Measurements from ENCODE around the gene GNPDA1. TPM values are rescaled to one million over a fixed set of nuclear protein-coding genes. Genes with fewer than 3 reads are reported as not detected.

GNPDA1 gene
- polyA plus RNA-seq, 3 donors = 14.6 to 47.6 (median 24.3) TPM

DNA sequence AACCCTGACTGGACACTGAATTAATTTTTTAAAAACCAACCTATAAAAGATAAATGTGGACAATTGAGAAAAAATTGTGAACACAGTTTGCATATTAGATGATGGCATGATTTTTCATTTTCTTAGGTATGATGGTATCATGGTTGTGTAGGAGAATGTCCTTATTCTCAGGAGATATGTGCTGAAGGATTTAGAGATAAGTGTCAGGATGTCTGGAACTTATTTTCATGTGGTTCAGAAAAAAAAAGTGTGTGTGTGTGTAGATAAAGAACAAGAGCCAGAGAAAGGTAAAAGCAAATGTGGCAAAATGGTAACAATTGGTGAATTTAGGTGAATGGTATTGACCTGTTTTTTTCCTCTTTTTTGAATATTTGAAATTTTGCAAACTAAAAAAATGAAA, 4.0 kb downstream of the GNPDA1 start:
- H3K9me3 ChIP-seq (replicated peaks in 1 of 2; ENCODE audit: control insufficient read depth in 1 of 2, insufficient read depth in 1 of 2, low read length in 2 of 2) = no peaks in the 10 kb centered on the region
- no peak overlapping the region for H3K27ac ChIP-seq (ENCODE audit: low read depth in 1 of 2, low read length in 2 of 2)
- Mint-ChIP-seq H3K27me3 (ENCODE audit: low read depth in 3 of 3) (no peaks in the 10 kb centered on the region), H3K4me1 (peaks cover 39% of the 10 kb centered on the region), H3K36me3 (peaks cover 51 to 52% of the 10 kb centered on the region in 2 donors), H3K9me3 (peaks cover 0 to 3% (median 0%) of the 10 kb centered on the region in 7 donors), H3K27ac (no peak overlapping the region), H3K4me3 (no peak overlapping the region)
- H3K4me1 ChIP-seq (ENCODE audit: control insufficient read depth in 1 of 2, insufficient read depth in 2 of 2, low read length in 2 of 2) = peaks cover 29 to 37% of the 10 kb centered on the region in 2 donors
- H2AFZ ChIP-seq (ENCODE audit: insufficient read depth, low read depth, low read length, poor library complexity, severe bottlenecking) = no peak overlapping the region
- H3K79me2 ChIP-seq (ENCODE audit: insufficient read depth, low read length) = no peaks in the 10 kb centered on the region
- no peak overlapping the region for H3K4me3 ChIP-seq (replicated peaks in 1 of 3; ENCODE audit: low read depth in 2 of 3, low read length in 3 of 3)
- no peak overlapping the region for H3K4me2 ChIP-seq (replicated peaks; ENCODE audit: extremely low read depth, low read length, poor library complexity, severe bottlenecking)
- peaks cover 15 to 41% of the 10 kb centered on the region in 2 donors for H3K36me3 ChIP-seq (replicated peaks in 1 of 2; ENCODE audit: control insufficient read depth in 1 of 2, insufficient read depth in 2 of 2, low read length in 2 of 2)
- H3K9ac ChIP-seq (ENCODE audit: insufficient read depth, low read length, poor library complexity, severe bottlenecking) = no peak overlapping the region
- intact Hi-C loops (cut with micrococcal nuclease) = loop anchor here in 1 of 2 donors (5.0 kb wide), 1 partner anchor 123 kb away; no protein-coding TSS in a partner anchor
- TF ChIP-seq, protein P1, sequence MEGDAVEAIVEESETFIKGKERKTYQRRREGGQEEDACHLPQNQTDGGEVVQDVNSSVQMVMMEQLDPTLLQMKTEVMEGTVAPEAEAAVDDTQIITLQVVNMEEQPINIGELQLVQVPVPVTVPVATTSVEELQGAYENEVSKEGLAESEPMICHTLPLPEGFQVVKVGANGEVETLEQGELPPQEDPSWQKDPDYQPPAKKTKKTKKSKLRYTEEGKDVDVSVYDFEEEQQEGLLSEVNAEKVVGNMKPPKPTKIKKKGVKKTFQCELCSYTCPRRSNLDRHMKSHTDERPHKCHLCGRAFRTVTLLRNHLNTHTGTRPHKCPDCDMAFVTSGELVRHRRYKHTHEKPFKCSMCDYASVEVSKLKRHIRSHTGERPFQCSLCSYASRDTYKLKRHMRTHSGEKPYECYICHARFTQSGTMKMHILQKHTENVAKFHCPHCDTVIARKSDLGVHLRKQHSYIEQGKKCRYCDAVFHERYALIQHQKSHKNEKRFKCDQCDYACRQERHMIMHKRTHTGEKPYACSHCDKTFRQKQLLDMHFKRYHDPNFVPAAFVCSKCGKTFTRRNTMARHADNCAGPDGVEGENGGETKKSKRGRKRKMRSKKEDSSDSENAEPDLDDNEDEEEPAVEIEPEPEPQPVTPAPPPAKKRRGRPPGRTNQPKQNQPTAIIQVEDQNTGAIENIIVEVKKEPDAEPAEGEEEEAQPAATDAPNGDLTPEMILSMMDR (IDR thresholded peaks at IDR 0.05) = no peak
- H4K20me1 ChIP-seq (ENCODE audit: insufficient read depth, low read length) = no peaks in the 10 kb centered on the region
- no peak for DNase-seq
- H3K27me3 ChIP-seq (ENCODE audit: control insufficient read depth in 2 of 2, insufficient read depth in 2 of 2, low read length in 2 of 2) = no peaks in the 10 kb centered on the region

DNA sequence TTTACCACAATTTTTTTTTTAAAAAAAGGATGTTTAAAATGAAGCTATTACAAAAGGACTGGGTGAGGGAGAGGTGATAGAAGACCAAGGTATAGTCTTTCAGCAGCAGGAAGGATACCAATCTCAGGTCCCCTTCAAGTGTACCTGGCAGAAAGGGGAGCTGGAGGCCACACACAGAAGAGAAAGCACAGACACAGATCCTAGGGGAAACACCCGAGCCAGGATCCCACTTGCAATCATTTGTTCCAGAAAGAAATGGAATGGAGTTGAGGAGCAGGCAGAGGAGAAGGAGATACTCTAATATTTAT, 5.6 kb downstream of the GNPDA1 start:
- Histone ChIP-seq H2AFZ (ENCODE audit: insufficient read depth, low read depth, low read length, poor library complexity, severe bottlenecking) (no peak overlapping the region), H3K9ac (ENCODE audit: insufficient read depth, low read length, poor library complexity, severe bottlenecking) (no peak overlapping the region), H3K4me3 (replicated peaks in 1 of 3; ENCODE audit: low read depth in 2 of 3, low read length in 3 of 3) (no peak overlapping the region), H3K4me2 (replicated peaks; ENCODE audit: extremely low read depth, low read length, poor library complexity, severe bottlenecking) (no peak overlapping the region), H3K9me3 (replicated peaks in 1 of 2; ENCODE audit: control insufficient read depth in 1 of 2, insufficient read depth in 1 of 2, low read length in 2 of 2) (no peaks in the 10 kb centered on the region), H4K20me1 (ENCODE audit: insufficient read depth, low read length) (no peaks in the 10 kb centered on the region), H3K4me1 (ENCODE audit: control insufficient read depth in 1 of 2, insufficient read depth in 2 of 2, low read length in 2 of 2) (peaks cover 16 to 23% of the 10 kb centered on the region in 2 donors), H3K36me3 (replicated peaks in 1 of 2; ENCODE audit: control insufficient read depth in 1 of 2, insufficient read depth in 2 of 2, low read length in 2 of 2) (peaks cover 30 to 58% of the 10 kb centered on the region in 2 donors), H3K27ac (ENCODE audit: low read depth in 1 of 2, low read length in 2 of 2) (peak overlapping the region in 1 of 2 donors; percentile 27), H3K79me2 (ENCODE audit: insufficient read depth, low read length) (no peaks in the 10 kb centered on the region), H3K27me3 (ENCODE audit: control insufficient read depth in 2 of 2, insufficient read depth in 2 of 2, low read length in 2 of 2) (no peaks in the 10 kb centered on the region)
- H3K4me3 Mint-ChIP-seq = no peak overlapping the region
- TF ChIP-seq, protein P1 (IDR thresholded peaks at IDR 0.05) = no peak
- no CpG with 5 or more reads among the region's 1 CpG for WGBS (ENCODE audit: insufficient coverage)
- intact Hi-C loops (cut with micrococcal nuclease) = loop anchor here in 1 of 2 donors (5.0 kb wide), 1 partner anchor 125 kb away; no protein-coding TSS in a partner anchor
- H3K27me3 Mint-ChIP-seq (ENCODE audit: low read depth in 3 of 3) = no peaks in the 10 kb centered on the region
- H3K27ac Mint-ChIP-seq = peak overlapping the region in 4 of 7 donors; percentile 10 to 81 (median 60)
- peaks cover 0 to 3% (median 0%) of the 10 kb centered on the region in 7 donors for H3K9me3 Mint-ChIP-seq
- peaks cover 26% of the 10 kb centered on the region for H3K4me1 Mint-ChIP-seq
- H3K36me3 Mint-ChIP-seq = peaks cover 66 to 67% of the 10 kb centered on the region in 2 donors
- no peak for DNase-seq
